Activated CD4-positive, alpha-beta T cell treated with anti-CD3 and anti-CD28 coated beads, Interleukin-2, amount 50 U/mL, for 16 hours (primary cell): ENCODE measurements around the gene SNRNP35.
"Not testable (repeated sequence)": the region's sequence is repeated elsewhere in the genome, so short reads cannot be mapped to it uniquely, and the experiment has no call there.

Experiments
- DNase-seq: peaks from one replicate; pipeline ENCODE4 v3.0.0-alpha.2; 2020

The SNRNP35 gene, protein sequence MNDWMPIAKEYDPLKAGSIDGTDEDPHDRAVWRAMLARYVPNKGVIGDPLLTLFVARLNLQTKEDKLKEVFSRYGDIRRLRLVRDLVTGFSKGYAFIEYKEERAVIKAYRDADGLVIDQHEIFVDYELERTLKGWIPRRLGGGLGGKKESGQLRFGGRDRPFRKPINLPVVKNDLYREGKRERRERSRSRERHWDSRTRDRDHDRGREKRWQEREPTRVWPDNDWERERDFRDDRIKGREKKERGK

DNA sequence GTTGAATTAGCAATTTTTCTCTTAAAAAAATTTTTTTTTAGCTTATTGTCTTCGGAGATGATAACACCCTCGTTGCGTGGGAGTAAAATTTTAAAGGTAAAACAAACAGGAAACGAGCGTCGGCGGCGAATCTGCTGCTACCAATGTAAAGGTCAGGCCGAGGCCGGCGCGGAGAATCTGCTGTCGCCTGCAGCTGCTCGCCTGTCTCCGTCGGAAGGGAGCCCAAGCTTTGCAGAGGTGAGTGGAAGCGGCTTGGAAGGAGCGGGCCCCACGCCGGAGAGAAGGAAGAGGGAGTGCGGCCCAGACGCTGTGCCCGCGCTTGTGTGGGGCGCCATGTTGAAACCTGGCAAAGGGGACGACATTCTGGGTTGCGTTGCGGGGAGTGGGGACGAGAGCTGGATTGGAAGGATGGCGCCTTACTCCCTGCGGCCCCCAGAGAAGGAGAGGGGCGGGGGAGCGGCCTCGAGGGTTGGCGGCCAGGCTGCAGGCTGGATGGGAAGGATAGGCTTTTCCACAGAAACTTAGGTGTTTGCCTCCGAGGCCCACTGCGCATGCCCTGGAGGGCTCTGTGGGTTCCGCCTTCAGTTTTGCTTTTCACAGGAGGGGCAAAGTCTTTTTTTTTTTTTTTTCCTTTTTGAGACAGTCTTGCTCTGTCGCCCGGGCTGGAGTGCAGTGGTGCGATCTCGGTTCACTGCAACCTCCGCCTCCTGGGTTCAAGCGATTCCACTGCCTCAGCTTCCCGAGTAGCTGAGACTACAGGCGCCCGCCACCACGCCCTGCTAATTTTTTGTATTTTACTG, at the start of gene SNRNP35:
TSS of gene SNRNP35 (plus strand) at position 160 of the 800 bp plus-strand sequence. CDS start 7,402 bp downstream, outside the sequence.
- peak; percentile 85 for DNase-seq

DNA sequence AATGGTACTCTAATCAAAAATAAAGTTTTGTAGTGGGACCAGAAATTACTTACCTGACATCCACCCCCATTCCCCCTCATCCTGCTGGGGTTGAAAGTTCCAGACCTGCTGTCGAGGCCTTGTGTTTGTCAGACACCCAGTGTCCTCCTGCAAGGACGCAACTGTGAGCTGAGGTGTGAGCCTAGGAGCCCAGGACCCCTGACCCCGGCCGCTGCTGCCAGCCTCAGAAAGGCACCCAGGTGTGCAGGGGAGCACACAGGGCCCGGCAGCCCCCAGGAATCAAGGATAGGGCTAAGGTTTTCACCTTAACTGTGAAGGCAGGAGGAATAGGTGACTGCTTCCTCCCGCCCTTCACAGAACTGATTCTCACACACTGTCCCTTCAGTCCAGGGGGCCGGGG, 49.3 kb upstream of the SNRNP35 start:
- not testable (repeated sequence) for DNase-seq

DNA sequence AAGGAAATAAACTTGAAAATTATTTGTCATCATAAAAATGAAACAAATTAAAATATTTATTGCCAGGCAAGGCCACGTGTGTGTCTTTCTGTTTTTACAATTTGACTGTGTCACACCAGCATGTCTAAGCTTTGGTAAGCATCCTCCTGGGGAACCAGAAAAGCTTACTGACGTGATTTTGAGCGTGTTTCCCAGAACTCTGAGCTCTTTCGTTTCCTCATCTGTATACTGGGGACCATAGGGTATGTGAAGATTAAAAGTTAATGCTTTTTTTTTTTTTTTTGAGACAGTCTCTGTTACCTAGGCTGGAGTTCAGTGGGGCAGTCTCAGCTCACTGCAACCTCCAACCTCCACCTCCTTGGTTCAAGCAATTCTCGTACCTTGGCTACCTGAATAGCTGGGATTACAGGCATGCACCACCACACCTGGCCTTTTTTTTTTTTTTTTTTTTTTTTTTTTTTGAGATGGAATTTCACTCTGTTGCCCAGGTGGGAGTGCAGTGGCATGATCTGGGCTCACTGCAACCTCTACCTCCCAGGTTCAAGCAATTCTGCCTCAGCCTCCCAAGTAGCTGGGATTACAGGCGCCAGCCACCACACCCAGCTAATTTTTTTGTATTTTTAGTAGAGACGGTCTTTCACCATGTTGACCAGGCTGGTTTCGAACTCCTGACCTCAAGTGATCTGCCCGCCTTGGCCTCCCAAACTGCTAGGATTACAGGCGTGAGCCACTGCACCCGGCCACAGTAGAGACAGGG, 48.5 kb upstream of the SNRNP35 start:
- not testable (repeated sequence) for DNase-seq

DNA sequence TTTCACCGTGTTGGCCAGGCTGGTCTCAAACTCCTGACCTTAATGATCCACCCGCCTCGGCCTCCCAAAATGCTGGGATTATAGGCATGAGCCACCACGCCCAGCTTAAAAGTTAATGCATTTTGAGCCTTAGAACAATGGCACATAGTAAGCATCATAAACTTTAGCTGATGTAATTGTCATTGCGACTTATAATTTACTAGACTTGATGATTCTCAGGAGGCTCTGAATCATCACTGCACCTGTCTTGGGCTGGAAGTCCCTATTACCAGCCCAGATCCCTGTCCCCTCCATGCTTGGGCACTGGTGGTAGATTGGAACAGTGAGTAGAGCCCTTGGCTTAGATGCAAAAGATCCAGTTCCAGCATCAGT, 47.9 kb upstream of the SNRNP35 start:
- no peak for DNase-seq

DNA sequence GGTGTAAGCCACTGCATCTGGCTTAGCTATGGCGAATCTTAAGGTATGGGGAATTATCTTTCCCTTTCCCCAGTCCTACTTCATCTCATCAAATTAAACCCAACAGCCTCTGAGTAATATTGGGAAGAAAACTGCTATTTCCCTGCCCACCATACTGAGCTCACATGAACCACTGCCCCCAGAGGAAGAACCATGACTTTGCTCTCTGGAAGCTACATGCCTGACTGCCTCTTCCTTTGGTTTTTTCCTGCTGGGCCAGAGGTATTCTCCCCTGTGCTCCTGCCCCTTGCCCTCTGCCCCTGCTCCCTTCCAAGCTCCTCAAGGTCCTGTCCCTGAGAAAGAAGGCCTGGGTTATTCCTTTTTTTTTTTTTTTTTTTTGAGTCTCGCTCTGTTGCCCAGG, 36.6 kb upstream of the SNRNP35 start:
- DNase-seq = no peak

DNA sequence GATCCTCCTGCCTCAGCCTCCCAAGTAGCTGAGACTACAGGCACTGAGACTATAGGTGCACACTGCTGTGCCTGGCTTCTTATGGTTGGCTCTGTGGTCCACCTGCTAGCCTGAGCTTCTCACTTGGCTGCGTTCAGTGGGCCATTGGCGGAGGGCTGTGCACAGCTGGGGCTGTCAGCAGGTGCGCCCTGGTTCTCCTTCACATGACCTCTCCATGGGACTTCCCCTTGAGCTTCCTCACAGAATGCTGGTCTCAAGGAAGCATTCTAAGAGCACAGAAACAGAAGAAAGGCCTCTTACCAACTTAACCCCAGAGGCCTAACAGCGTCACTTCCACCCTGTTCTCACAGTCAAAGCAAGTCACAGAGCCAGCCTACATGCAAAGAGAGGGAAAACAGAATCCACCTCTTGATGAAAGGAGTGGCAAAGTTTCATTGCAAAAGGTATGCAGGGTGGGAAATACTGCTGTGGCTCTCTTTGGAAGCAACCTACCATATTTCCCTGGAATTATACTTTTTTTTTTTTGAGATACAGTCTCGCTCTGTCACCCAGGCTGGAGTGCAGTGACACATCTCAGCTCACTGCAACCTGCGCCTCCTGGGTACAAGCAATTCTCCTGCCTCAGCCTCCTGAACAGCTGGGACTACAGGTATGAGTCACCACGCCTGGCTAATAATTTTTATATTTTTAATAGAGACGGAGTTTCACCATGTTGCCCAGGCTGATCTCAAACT, 30.7 kb upstream of the SNRNP35 start:
- DNase-seq = peak; percentile 63

DNA sequence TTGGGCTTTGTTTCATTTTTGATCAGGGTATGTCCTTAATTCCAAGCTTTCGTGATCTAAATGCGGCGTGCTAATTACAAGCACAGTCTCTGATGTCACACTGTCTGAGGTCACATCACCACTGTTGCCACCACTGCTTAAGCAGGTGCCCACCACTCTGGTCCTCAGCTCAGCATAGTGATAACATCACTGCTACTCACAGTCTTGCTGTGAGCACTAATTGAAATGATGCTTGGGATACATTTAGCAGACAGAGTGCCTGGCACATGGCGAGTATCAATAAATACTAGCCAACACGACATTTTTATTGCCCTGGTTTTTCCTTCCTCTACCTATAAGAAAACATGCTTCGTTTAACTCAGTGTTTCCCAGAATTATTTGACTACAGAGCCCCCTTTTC, 29.3 kb upstream of the SNRNP35 start:
- no peak for DNase-seq

DNA sequence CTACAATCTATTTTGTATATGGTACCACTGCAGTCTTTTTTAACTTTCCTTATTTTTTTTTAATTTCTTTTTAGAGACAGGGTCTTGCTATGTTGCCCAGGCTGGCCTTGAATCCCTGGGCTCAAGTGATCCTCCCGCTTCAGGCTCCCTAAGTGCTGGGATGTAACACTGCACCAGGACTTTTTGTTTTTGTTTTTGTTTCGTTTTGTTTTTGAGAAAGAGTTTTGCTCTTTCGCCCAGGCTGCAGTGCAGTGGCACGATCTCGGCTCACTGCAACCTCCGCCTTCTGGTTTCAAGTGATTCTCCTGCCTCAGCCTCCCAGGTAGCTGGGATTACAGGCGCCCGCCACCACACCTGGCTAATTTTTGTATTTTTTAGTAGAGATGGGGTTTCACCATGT, 28.8 kb upstream of the SNRNP35 start:
- not testable (repeated sequence) for DNase-seq

DNA sequence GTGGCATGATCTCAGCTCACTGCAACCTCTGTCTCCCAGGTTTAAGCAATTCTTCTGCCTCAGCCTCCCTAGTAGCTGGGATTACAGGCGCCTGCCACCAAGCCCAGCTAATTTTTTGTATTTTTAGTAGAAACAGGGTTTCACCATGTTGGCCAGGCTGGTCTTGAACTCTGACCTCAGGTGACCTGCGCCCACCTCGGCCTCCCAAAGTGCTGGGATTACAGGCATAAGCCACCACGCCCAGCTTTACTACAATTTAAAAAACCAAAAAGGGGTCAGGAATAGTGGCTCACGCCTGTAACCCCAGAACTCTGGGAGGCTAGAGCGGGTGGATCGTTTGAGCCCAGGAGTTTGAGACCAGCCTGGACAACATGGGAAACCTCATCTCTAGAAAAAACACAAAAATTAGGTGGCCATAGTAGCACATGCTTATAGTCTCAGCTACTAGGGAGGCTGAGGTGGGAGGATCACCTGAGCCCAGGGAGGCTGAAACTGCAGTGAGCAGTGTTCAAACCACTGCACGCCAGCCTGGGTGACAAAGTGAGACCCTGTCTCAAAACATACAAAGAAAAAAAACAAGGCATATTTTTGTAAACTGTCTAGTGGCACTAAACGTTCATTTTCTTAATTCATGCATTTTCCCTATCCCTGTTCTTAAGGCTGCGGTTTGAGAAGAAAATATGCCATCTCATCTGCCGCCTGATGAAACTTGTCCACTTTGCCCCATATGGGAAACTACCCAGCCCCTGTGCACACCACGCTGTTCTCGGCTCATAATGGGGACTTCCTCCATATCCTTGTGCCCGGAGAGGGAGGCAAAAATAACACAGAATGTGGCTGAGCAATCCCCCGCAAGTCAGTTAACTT, 25.8 kb upstream of the SNRNP35 start:
- DNase-seq = peak; percentile 60

DNA sequence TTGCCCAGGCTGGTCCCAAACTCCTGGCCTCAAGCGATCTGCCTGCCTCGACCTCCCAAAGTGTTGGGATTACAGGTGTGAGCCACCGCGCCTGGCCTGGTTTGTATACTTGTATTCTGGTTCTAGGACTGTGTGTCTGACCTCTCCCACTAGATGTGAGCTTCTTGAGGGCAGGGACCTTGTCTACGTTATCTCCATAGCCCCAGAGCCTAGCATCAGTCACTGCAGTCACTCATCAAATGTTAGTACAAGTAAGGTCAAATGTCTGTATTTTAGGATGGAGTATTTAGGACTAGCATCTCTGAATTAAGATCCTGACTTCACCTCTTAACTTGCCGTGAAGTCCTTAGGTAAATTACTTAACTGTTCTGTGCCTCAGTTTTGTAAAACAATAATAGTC, 24.3 kb upstream of the SNRNP35 start:
- DNase-seq = no peak

DNA sequence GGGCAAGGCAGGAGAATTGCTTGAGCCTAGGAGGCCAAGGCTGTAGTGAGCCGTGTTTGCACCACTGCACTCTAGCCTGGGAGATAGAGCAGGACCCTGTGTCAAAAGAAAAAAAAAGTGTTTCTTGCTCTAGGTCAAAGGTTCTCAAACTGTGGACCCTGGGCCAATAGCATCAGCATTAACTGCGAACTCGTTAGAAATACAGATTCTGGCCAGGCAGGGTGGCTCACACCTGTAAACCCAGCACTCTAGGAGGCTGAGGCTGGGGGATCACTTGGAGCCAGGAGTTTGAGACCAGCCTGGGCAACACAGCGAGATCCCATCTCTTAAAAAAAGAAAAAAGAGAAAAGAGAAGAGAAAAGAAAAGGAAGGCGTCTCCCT, 22.3 kb upstream of the SNRNP35 start:
- no peak for DNase-seq

DNA sequence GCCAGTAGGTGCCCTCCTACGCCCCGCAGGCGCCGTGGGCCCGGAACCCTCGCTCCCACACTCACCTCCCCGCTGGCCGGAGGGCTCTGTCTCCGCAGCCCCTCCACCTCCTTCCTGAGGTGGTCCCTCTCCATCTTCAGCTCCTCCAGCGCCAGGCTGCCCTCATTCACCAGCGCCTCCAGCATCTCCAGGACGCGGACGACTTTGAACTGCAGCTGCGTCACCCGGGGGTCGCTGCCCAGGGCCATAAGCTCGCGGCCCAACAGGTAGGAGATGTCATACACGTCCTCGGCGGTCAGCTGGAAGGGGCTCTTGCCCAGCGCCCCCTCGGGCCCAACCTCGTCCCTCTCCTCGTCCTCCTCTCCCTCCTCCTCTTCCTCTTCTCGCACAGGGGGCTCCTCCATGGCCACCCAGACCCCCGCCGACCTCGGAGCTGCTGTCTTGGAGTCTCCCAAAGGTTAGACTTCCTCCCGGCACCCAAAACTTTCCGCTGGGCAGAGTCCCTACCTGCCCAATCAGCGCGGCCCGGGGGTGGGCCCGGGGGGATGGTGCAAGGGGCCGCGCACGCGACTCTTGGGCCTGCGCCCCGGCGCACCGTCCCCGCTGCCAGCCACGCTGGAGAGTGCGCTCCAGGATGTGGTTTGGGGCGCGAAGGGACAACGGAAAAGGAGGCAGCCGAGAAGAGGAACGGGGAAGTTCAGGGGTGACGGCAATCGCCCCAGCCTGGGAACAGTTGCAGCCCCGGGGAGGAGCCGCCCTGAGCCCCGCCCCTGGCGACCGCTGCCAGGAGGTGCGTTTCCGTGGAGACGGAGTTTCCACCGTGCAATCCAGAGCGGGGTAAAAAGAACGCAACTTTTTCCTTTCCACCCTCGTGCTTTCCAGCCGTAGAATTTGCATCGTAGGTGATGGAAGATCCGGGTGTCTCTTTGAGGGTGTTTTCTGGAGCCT, 21.6 kb upstream of the SNRNP35 start, which contains the start of gene RILPL2:
TSS of gene RILPL2 (minus strand) at position 668 of the 948 bp plus-strand sequence. CDS start at position 404, 264 bp downstream.
- peak; percentile 95 for DNase-seq

DNA sequence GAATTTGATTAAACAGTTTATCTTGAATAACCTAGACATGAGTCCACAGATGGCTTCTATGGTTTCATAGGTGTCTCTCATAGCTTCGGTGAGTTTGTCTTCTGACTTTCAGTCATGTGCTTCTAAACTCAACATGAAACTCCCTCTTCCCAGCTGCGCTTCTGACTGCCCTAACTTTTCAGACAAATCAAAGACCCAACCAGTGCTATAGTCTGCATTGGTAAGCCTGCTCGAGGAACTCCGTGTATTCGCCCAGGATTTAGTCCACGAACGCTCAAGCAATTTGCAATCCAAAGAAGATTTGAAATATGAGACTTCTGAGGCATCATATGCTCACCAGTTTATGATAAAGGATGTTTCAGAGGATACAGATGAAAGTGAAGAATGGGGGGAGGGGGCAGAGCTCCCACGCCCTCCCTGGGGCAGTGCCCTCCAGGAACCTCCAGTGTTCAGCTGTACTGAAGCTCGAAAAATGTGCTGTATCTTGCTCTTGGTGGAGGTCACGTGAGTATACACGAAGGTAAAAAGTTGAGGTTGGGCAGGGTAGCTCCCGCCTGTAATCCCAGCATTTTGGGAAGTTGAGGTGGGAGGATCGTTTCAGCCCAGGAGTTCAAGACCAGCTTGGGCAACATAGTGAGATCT, 16.3 kb upstream of the SNRNP35 start:
- peak; percentile 45 for DNase-seq

DNA sequence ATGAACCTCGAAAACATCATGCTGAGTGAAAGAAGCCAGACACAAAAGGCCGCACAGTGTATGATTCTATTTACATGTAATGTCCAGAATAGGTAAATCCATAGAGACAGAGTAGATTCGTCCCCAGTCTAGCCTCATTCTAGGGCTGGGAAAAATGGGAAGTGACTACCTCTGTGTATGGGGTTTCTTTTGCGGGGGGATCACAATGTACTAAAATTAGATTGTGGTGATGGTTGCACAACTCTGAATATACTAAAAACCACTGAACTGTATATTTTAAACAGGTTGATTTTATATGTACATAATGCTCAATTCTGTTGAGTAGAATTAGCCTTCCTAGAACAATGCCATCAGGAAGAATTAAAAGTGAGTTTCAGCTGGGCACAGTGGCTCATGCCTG, 15.2 kb upstream of the SNRNP35 start:
- DNase-seq = no peak

DNA sequence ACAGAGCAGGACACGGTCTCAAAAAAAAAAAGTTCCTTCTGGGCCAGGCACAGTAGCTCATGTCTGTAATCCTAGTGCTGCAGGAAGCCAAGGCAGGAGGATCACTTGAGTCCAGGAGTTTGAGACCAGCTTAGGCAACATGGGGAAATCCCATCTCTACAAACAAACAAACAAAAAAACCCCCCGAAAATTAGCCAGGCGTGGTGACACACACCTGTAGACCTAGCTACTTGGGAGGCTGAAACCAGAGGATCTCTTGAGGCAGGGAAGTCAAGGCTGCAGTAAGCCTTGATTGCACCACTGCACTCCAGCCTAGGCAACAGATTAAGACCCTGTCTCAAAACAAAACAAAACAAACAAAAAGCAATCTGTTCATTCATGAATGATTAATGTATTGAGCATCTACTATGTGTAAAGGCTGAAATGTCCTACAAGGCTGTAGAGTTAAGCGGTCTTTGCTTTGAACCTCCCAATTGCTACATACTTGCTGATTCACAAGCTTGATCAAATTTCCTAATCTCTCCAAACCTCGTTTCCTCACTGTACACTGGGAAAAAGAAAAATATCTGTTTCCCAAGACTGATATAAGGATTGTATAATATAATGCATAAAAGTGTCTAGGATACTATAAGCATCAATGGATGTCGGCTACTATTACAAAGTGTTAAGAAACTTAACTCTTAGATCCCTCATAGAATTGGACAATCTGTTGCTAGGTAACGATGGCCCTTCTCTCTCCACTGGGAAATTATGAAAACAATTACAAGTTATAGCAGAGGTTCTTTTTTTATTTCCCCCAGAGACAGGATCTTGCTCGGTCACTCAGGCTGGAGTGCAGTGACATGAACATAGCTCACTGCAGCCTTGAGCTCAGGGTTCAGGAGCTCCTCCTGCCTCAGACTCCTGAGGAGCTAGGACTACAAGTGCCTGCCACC, 13.6 kb upstream of the SNRNP35 start:
- no peak for DNase-seq

DNA sequence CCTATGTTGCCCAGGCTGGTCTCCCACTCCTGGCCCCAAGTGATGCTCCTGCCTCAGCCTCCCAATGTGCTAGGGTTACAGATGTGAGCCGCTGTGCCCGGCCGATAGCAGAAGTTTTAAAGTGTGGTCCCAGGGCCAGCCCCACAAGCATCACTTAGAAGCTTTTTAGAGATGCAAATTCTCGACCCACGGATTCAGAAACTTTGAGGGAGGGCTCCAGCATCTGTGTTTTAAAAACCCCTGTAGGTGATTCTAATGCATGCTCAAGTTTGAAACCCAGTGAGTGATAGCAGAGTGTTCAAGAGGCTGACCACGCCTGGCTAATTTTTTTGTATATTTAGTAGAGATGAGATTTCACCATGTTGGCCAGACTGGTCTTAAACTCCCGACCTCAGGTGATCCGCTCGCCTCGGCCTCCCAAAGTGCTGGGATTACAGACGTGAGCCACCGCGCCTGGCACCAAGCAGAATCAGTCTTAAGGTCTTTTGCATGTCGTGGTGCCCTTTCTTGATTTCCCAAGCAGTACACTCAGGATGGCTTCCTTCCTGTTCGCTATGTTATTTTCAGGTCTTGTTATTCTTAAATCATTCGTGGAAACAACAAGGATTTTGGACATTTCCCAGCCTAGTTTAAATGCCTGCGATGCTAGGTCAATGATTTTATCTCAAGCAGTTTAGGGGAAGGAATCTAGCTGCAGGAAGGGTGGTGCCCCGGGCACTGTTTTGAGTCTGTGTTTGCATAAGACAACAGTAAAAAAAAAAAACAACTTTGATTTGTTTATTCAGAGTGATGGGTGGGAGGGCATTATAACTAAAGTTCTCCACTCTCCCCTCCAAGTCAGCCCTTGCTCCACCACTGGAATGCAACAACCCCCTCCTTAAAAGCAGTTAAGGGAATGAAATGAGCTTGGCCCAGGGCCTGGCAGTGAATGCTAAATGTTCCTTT, 12.3 kb upstream of the SNRNP35 start:
- no peak for DNase-seq

DNA sequence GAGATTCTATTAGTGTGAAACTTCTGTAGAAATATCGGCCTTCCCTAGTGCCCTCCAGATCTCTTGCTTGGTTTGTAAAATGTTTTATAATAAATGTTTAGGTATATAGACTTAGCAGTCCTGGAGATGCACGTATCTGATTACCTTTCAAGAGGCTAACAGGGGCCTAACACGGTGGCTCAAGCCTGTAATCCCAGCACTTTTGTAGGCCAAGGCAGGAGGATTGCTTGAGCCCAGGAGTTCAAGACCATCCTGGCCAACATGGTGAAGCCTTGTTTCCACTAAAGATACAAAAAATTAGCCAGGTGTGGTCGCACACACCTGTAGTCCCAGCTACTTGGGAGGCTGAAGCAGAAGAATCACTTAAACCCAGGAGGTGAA, 11.6 kb upstream of the SNRNP35 start:
- DNase-seq = no peak

DNA sequence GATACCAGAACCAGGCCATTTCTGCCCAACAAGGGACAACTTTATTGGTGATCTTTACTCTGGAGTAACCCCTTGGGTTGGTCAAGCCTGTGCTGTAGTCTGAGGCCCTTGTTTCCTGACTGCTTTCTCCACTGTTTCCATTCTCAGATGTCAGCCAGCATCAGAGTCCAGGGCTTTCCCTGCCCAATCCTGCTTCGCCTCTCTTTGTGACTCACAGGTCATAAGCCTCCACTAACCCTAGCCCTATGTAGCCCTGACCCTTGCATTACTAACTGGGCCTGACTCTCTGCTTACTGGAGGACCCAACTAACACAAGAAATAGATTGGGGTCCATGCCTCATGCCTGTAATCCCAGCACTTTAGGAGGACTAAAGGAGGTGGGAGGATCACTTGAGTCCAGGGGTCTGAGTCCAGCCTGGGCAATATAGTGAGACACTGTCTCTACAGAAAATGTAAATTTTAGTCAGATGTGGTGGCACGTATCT, 8.6 kb upstream of the SNRNP35 start:
- DNase-seq = no peak
